ENCODE data around the gene HIKESHI. TPM values are rescaled to one million over a fixed set of nuclear protein-coding genes. Genes with fewer than 3 reads are reported as not detected.

The HIKESHI gene
- total and polyA plus RNA-seq, 2 of the 13 experiments (the other 11 are each of a cell fraction or from before 2014, with no cell fraction given) = 67.8 to 74.8 TPM

DNA sequence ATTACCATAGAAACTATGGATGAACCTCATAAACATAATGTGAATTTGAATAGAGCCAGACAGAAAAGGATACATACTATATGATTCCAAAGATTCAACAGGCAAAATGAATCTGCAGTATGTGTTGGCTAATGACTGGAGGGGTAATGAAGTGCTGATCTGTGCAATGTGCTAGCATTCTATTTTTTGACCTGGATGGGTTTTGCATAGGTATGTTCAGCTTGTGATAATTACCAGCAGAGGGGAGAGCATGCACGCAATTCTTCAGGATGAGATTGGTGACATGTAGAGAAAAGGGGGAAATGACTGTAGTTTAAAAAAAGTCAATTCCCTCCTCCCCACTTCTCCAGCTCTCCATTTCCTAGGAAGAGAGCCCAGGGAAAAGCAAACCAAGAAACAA, 72.0 kb downstream of the HIKESHI start:
- no peaks in the 10 kb centered on the region for H4K20me1 ChIP-seq (ENCODE audit: insufficient read depth, low read length)
- ATAC-seq (no peak), FAIRE-seq (no peak), DNase-seq (ENCODE audit: low spot score) (no peak)
- no TSS peak for BruUV-seq (replicated peaks)
- H3K4me1 ChIP-seq (ENCODE audit: insufficient read depth, low read length) = no peaks in the 10 kb centered on the region
- 0% methylated on average over 1 of the region's 1 CpG for WGBS (ENCODE audit: low lambda C conversion rate)
- no peak overlapping the region for H3K9ac ChIP-seq (ENCODE audit: insufficient read depth, low read depth, low read length)
- no peak overlapping the region for H3K27ac ChIP-seq (ENCODE audit: extremely low read length, insufficient read depth, low read length)
- H2AFZ ChIP-seq (ENCODE audit: low read length) = no peak overlapping the region
- no peak for TF ChIP-seq NFRKB (IDR thresholded peaks at IDR 0.05)
- H3K9me3 ChIP-seq (ENCODE audit: low read length) = no peaks in the 10 kb centered on the region
- CTCF ChIA-PET (ENCODE audit: low intra/inter-chr PET ratio, low total read pairs) = no interaction called here
- no peak overlapping the region for H3K4me3 ChIP-seq (replicated peaks in 1 of 3; ENCODE audit: insufficient read depth in 1 of 3, low read depth in 2 of 3, low read length in 3 of 3)
- no peak overlapping the region for H3K4me2 ChIP-seq (ENCODE audit: low read depth, low read length)
- H3K27me3 ChIP-seq (ENCODE audit: control insufficient read depth in 1 of 2, insufficient read depth in 2 of 2, low read length in 2 of 2) = 0 out of 5 replicates have a peak, but pooled peaks cover 0 to 3% of the 10 kb centered on the region in 2 experiments
- POLR2A ChIA-PET = no interaction called here
- intact Hi-C loops (cut with micrococcal nuclease; ENCODE audit: unreplicated experiment) = no loop called here
- no peaks in the 10 kb centered on the region for H3K36me3 ChIP-seq (replicated peaks in 1 of 2; ENCODE audit: control insufficient read depth in 1 of 2, insufficient read depth in 2 of 2, low read length in 2 of 2)
- in situ Hi-C loops (cut with HindIII; ENCODE audit: extremely low pct_ligation_motif_present, low pct_unique_long_range_greater_than_20kb) = loop anchor here (25.0 kb wide), 1 partner anchor 438 kb away; the partner anchor contains the start of gene PRSS23
- H3K79me2 ChIP-seq (ENCODE audit: insufficient read depth, low read length) = no peaks in the 10 kb centered on the region

DNA sequence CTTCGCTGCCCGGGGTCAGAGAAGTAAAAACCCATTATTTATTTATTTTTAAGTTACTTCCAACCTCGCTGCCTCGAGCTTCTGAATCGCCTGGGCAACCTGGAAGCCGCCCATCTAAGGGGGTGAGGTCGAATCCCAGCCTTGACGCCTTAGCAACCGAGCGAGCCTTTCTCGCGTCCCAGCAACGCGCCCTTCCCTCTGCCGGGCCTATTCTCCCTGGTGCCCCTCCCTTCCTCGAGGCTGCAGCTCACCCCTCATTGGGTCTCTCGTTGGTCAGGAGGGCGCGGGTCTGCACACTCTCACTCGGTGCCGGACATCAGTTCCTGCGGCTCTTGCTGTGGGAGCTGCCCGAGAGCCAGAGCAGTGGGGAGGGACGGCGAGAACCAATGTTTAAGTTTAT, 72.5 kb downstream of the HIKESHI start, which contains the start of gene CCDC81:
Gene CCDC81, plus strand, starts transcription at position 302 of the 400 bp plus-strand sequence. CDS start 277 bp downstream, outside the sequence.
- Histone ChIP-seq H3K4me3 (replicated peaks in 1 of 3; ENCODE audit: insufficient read depth in 1 of 3, low read depth in 2 of 3, low read length in 3 of 3) (no peak within 1 kb of the TSS), H3K27ac (ENCODE audit: extremely low read length, insufficient read depth, low read length) (no peak within 1 kb of the TSS), H3K27me3 (ENCODE audit: control insufficient read depth in 1 of 2, insufficient read depth in 2 of 2, low read length in 2 of 2) (0 out of 5 replicates have a peak, but pooled peaks cover 0 to 3% of the 10 kb centered on the region in 2 experiments), H4K20me1 (ENCODE audit: insufficient read depth, low read length) (no peaks in the 10 kb centered on the region), H3K36me3 (replicated peaks in 1 of 2; ENCODE audit: control insufficient read depth in 1 of 2, insufficient read depth in 2 of 2, low read length in 2 of 2) (no peaks in the 10 kb centered on the region), H3K9me3 (ENCODE audit: low read length) (no peaks in the 10 kb centered on the region), H3K79me2 (ENCODE audit: insufficient read depth, low read length) (no peaks in the 10 kb centered on the region), H2AFZ (ENCODE audit: low read length) (no peak within 1 kb of the TSS), H3K9ac (ENCODE audit: insufficient read depth, low read depth, low read length) (no peak within 1 kb of the TSS), H3K4me1 (ENCODE audit: insufficient read depth, low read length) (no peaks in the 10 kb centered on the region), H3K4me2 (ENCODE audit: low read depth, low read length) (peak within 1 kb of the TSS; percentile 15; the same call in 1 of the 2 replicates)
- DNase-seq (ENCODE audit: low spot score) = no peak
- no peak for FAIRE-seq
- POLR2A ChIA-PET = no interaction called here
- intact Hi-C loops (cut with micrococcal nuclease; ENCODE audit: unreplicated experiment) = no loop called here
- no TSS peak for BruUV-seq (replicated peaks)
- in situ Hi-C loops (cut with HindIII; ENCODE audit: extremely low pct_ligation_motif_present, low pct_unique_long_range_greater_than_20kb) = loop anchor here (25.0 kb wide), 1 partner anchor 438 kb away; the partner anchor contains the start of gene PRSS23
- no peak; the same call in 2 of the 3 replicates for ATAC-seq
- WGBS (ENCODE audit: low lambda C conversion rate) = 33% methylated on average over 22 of the region's 25 CpGs
- CTCF ChIA-PET (ENCODE audit: low intra/inter-chr PET ratio, low total read pairs) = no interaction called here
- no peak for TF ChIP-seq SAP130 (CRISPR knock-in tag; IDR thresholded peaks at IDR 0.05; ENCODE audit: low read depth)
- TF ChIP-seq ZNF230 (CRISPR knock-in tag; IDR thresholded peaks at IDR 0.05) = no peak

Measured in HepG2 (cell line).